NCI-H2107 treated with DMSO at 0.1 percent for 48 hours (cell line): Measurements from ENCODE around the gene LRRN4.
A peak's percentile ranks its signal among the peaks of the same experiment; 100 is the strongest.
"Not testable (repeated sequence)": the region's sequence is repeated elsewhere in the genome, so short reads cannot be mapped to it uniquely, and the experiment has no call there.

ENCODE experiments used
- DNase-seq: peaks from one replicate; lab custom pipeline; 2025; ENCODE audit not compliant: unreplicated experiment; lab: John Stamatoyannopoulos, UW

LRRN4 gene

GRCh38 chr20:6034134-6034969 is 19.5 kb downstream of the LRRN4 start:
- no peak for DNase-seq

GRCh38 chr20:6032907-6033306 is 21.0 kb downstream of the LRRN4 start:
- DNase-seq, result not testable (repeated sequence)

GRCh38 chr20:6030453-6031080 is 23.3 kb downstream of the LRRN4 start:
- no peak for DNase-seq

- DNase-seq, result no peak
Observed at GRCh38 chr20:6029538-6029937, 24.3 kb downstream of the LRRN4 start.

GRCh38 chr20:6028818-6029217 is 25.0 kb downstream of the LRRN4 start:
- DNase-seq, result no peak

- DNase-seq, result no peak
Observed at GRCh38 chr20:6026051-6026450, 27.8 kb downstream of the LRRN4 start.

- no peak for DNase-seq
Observed at GRCh38 chr20:6024768-6025167, 29.1 kb downstream of the LRRN4 start.

- DNase-seq, result no peak
Observed at GRCh38 chr20:6017880-6018279, 36.0 kb downstream of the LRRN4 start.

GRCh38 chr20:6017467-6017866 is 36.4 kb downstream of the LRRN4 start:
- no peak for DNase-seq

GRCh38 chr20:6014957-6015356 is 38.9 kb downstream of the LRRN4 start:
- DNase-seq, result no peak

GRCh38 chr20:6014017-6014416 is 39.8 kb downstream of the LRRN4 start:
- DNase-seq, result no peak

- DNase-seq, result no peak
Observed at GRCh38 chr20:6012179-6012578, 41.7 kb downstream of the LRRN4 start.

GRCh38 chr20:6008254-6008653 is 45.6 kb downstream of the LRRN4 start:
- DNase-seq, result no peak

GRCh38 chr20:6007529-6008103 is 46.2 kb downstream of the LRRN4 start:
- no peak for DNase-seq

- DNase-seq, result no peak
Observed at GRCh38 chr20:6007094-6007528, 46.7 kb downstream of the LRRN4 start.

- DNase-seq, result no peak
Observed at GRCh38 chr20:6006603-6006949, 47.3 kb downstream of the LRRN4 start.

GRCh38 chr20:6000871-6001270 is 53.0 kb downstream of the LRRN4 start:
- no peak for DNase-seq

GRCh38 chr20:5999783-6000182 is 54.1 kb downstream of the LRRN4 start:
- no peak for DNase-seq

- DNase-seq, result peak; percentile 41
Observed at GRCh38 chr20:5996765-5997164, 57.1 kb downstream of the LRRN4 start.

GRCh38 chr20:5991623-5992441 is 62.0 kb downstream of the LRRN4 start:
- DNase-seq, result no peak

GRCh38 chr20:5990946-5991345 is 62.9 kb downstream of the LRRN4 start:
- DNase-seq, result no peak
